Neural progenitor cell (in vitro differentiated cells): ENCODE data around the gene KLRC3.

Source experiments
- EZH2 ChIP-seq: fragments of 200-600 bp; sonication (generic); IDR thresholded peaks from 2 replicates; pipeline ENCODE4 v1.6.1; 2017; ENCODE audit warnings: antibody characterized with exemption, mild to moderate bottlenecking, moderate library complexity
- EZH2phosphoT487 ChIP-seq: fragments of 200-600 bp; sonication (generic); IDR thresholded peaks from 2 replicates; pipeline ENCODE4 v1.6.1; 2017; ENCODE audit warnings: antibody characterized with exemption
- TF ChIP-seq, protein P1 (sequence below): fragments of 200-600 bp; sonication (generic); IDR thresholded peaks from 2 replicates; pipeline ENCODE4 v1.5.1; 2017; ENCODE audit warnings: antibody characterized with exemption, mild to moderate bottlenecking

DNA sequence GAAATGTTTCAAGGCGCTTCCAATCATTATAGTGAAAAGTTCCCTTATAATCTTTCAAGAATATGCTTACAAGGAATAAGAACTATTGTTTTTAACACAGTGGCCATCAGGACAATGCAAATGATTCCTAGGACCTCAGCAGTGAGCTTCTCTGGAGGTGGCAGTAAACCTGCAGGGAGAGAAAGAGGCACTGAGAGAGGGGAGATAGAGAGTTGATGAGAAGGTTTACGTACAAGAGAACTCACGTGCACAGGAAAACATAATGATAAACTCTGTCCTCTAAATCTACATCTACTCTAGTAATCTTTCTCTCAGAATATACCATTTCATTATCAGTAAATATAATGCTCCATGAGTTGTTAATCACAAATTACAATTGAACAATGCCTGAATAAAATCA lies 11.6 kb downstream of the KLRC3 start:
- TF ChIP-seq, protein P1, sequence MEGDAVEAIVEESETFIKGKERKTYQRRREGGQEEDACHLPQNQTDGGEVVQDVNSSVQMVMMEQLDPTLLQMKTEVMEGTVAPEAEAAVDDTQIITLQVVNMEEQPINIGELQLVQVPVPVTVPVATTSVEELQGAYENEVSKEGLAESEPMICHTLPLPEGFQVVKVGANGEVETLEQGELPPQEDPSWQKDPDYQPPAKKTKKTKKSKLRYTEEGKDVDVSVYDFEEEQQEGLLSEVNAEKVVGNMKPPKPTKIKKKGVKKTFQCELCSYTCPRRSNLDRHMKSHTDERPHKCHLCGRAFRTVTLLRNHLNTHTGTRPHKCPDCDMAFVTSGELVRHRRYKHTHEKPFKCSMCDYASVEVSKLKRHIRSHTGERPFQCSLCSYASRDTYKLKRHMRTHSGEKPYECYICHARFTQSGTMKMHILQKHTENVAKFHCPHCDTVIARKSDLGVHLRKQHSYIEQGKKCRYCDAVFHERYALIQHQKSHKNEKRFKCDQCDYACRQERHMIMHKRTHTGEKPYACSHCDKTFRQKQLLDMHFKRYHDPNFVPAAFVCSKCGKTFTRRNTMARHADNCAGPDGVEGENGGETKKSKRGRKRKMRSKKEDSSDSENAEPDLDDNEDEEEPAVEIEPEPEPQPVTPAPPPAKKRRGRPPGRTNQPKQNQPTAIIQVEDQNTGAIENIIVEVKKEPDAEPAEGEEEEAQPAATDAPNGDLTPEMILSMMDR = no peak
- no peak for TF ChIP-seq EZH2
- TF ChIP-seq EZH2phosphoT487 = no peak
